ENCODE data around the gene AQP1.

GRCh38 chr7:30970594-30971094 is 59.0 kb downstream of the AQP1 start:
- TF ChIP-seq CTCF (IDR thresholded peaks at IDR 0.05) (no peak), POLR2A (IDR thresholded peaks at IDR 0.05) (no peak)
